Measurements from ENCODE around the gene ZNF740. TPM values are rescaled to one million over a fixed set of nuclear protein-coding genes. Genes with fewer than 3 reads are reported as not detected.

Gene ZNF740
- total and polyA plus RNA-seq, 2 of the 8 experiments (the other 6 are each of a cell fraction or from before 2014, with no cell fraction given), result 8.2 to 40.0 TPM

- H3K23ac ChIP-seq (ENCODE audit: insufficient read length), result no peak overlapping the region
- no peaks in the 10 kb centered on the region for H3K79me1 ChIP-seq (ENCODE audit: low read depth, low read length)
- H3K9me3 ChIP-seq (ENCODE audit: insufficient read depth in 2 of 2, low read depth in 1 of 2, low read length in 1 of 2), result no peaks in the 10 kb centered on the region
- H2AK5ac ChIP-seq (ENCODE audit: low read depth, low read length), result no peak overlapping the region
- no peak overlapping the region for H2AFZ ChIP-seq (ENCODE audit: low read length)
- no peak overlapping the region for H3K14ac ChIP-seq (ENCODE audit: insufficient read length)
- no peak for DNase-seq (ENCODE audit: low read depth in 1 of 2, low spot score in 2 of 2)
- H3K27me3 ChIP-seq (replicated peaks in 1 of 4; ENCODE audit: control insufficient read depth in 3 of 4, extremely low read depth in 1 of 4, insufficient read depth in 3 of 4, low read length in 3 of 4), result peaks cover 0 to 22% (median 15%) of the 10 kb centered on the region in 4 experiments; a peak in 6 of 7 replicates
- no peak overlapping the region for H4K5ac ChIP-seq (ENCODE audit: insufficient read length, low read depth, low read length)
- POLR2A ChIA-PET (ENCODE audit: partially characterized antibody), result interaction anchor here (1.6 to 2.0 kb wide), 2 partner anchors 15 to 84 kb away, joined by 3 to 6 read pairs; no protein-coding TSS in a partner anchor
- H3K56ac ChIP-seq (replicated peaks; ENCODE audit: insufficient read length, low read depth, low read length), result no peak overlapping the region
- H3K4me2 ChIP-seq (ENCODE audit: insufficient read depth in 1 of 2, low read depth in 2 of 2, low read length in 2 of 2), result no peak overlapping the region
- FAIRE-seq, result no peak
- H3K23me2 ChIP-seq (ENCODE audit: low read depth, low read length), result peaks cover 2% of the 10 kb centered on the region; the same call in 1 of the 2 replicates
- no peak overlapping the region for H2BK20ac ChIP-seq (ENCODE audit: low read length)
- H2BK120ac ChIP-seq (replicated peaks; ENCODE audit: low read depth, low read length), result no peak overlapping the region
- H2BK12ac ChIP-seq (ENCODE audit: low read depth, low read length), result no peak overlapping the region
- no peak overlapping the region for H3K4me3 ChIP-seq (ENCODE audit: extremely low read depth in 1 of 4, insufficient read depth in 2 of 4, low read depth in 3 of 4, low read length in 4 of 4)
- no peak overlapping the region for H4K91ac ChIP-seq (replicated peaks; ENCODE audit: insufficient read length, low read length)
- no peaks in the 10 kb centered on the region for H3K79me2 ChIP-seq (ENCODE audit: control insufficient read depth in 1 of 2, insufficient read depth in 2 of 2, low read length in 2 of 2)
- H3K9ac ChIP-seq (replicated peaks in 1 of 4; ENCODE audit: extremely low read depth in 1 of 4, low read depth in 3 of 4, low read length in 3 of 4), result no peak overlapping the region
- WGBS, 2 experiments (ENCODE audit: extremely low coverage in 1 of 2, insufficient coverage in 1 of 2, insufficient read length in 1 of 2, insufficient replicate concordance in 2 of 2, low coverage in 1 of 2, low lambda C conversion rate in 2 of 2, missing lambda C conversion rate in 1 of 2), result 96% methylated on average over 4 of the region's 4 CpGs; no CpG with 5 or more reads in 1 of the 2 experiments
- no peak overlapping the region for H3K4ac ChIP-seq (replicated peaks; ENCODE audit: insufficient read length, low read depth, low read length)
- H3K27ac ChIP-seq (ENCODE audit: low read depth, low read length), result no peak overlapping the region
- CTCF ChIA-PET (ENCODE audit: partially characterized antibody), result interaction anchor here (0.6 to 22.3 kb wide), 8 partner anchors 11 to 136 kb away, joined by 3 to 573 read pairs (median 86); partner anchors contain the start of genes CSAD, ITGB7, MYG1 and PFDN5
- no peaks in the 10 kb centered on the region for H4K20me1 ChIP-seq (replicated peaks in 1 of 2; ENCODE audit: control insufficient read depth in 1 of 2, insufficient read depth in 2 of 2, low read length in 2 of 2)
- no peaks in the 10 kb centered on the region for H3K36me3 ChIP-seq (ENCODE audit: control insufficient read depth in 2 of 4, insufficient read depth in 4 of 4, low read length in 3 of 4)
- H2BK5ac ChIP-seq (ENCODE audit: low read depth, low read length), result no peak overlapping the region
- H3K4me1 ChIP-seq (replicated peaks in 1 of 4; ENCODE audit: control insufficient read depth in 3 of 4, insufficient read depth in 4 of 4, low read length in 3 of 4), result no peaks in the 10 kb centered on the region; a peak in 1 of 7 replicates
- no peak overlapping the region for H3K18ac ChIP-seq (ENCODE audit: extremely low read depth, low read length)
- no peak overlapping the region for H4K8ac ChIP-seq (ENCODE audit: extremely low read depth, insufficient read depth, low read length)
- H2BK15ac ChIP-seq (ENCODE audit: low read length), result no peak overlapping the region
- no peak for TF ChIP-seq HDAC6 (IDR thresholded peaks at IDR 0.05; ENCODE audit: low read depth, low read length)
Observed at GRCh38 chr12:53201639-53202038, 21.1 kb downstream of the ZNF740 start.
